Measurements from ENCODE around the gene MAP1LC3B.
"Not testable (repeated sequence)": the region's sequence is repeated elsewhere in the genome, so short reads cannot be mapped to it uniquely, and the experiment has no call there.

GRCh38 chr16:87362828-87363559 lies 29.1 kb upstream of the MAP1LC3B start:
- not testable (repeated sequence) for TF ChIP-seq CTCF (conservative IDR thresholded peaks at IDR 0.05); EZH2 (IDR thresholded peaks at IDR 0.05; ENCODE audit: low read depth)
